HG02840 (cell line): ENCODE data around the gene OGFR.
A peak's percentile ranks its signal among the peaks of the same experiment; 100 is the strongest.

Experiments used
- ATAC-seq: cut with Tn5 transposase; IDR thresholded peaks from one replicate; pipeline ENCODE4 v1.9.1; 2021; ENCODE audit warnings: mild to moderate bottlenecking, moderate library complexity, moderate number of reproducible peaks; ENCODE audit not compliant: unreplicated experiment, low FRiP score

The OGFR gene

DNA sequence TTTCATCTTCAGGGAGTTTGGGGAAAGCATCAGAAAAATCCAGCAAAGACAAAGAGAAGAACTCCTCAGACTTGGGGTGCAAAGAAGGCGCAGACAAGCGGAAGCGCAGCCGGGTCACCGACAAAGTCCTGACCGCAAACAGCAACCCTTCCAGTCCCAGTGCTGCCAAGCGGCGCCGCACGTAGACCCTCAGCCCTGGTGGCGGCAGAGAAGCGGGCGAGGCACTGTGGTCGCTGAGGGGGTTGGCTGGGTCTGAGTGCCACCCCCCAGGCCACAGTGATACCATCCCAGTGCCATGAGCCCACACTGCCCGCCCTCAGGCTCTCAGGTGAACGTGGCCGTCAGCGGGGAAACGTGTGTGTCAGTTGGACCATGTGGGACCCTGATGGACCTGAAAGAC, 5.2 kb upstream of the OGFR start:
- no peak for ATAC-seq

GRCh38 chr20:62799873-62800272, 4.8 kb upstream of the OGFR start:
- no peak for ATAC-seq

DNA sequence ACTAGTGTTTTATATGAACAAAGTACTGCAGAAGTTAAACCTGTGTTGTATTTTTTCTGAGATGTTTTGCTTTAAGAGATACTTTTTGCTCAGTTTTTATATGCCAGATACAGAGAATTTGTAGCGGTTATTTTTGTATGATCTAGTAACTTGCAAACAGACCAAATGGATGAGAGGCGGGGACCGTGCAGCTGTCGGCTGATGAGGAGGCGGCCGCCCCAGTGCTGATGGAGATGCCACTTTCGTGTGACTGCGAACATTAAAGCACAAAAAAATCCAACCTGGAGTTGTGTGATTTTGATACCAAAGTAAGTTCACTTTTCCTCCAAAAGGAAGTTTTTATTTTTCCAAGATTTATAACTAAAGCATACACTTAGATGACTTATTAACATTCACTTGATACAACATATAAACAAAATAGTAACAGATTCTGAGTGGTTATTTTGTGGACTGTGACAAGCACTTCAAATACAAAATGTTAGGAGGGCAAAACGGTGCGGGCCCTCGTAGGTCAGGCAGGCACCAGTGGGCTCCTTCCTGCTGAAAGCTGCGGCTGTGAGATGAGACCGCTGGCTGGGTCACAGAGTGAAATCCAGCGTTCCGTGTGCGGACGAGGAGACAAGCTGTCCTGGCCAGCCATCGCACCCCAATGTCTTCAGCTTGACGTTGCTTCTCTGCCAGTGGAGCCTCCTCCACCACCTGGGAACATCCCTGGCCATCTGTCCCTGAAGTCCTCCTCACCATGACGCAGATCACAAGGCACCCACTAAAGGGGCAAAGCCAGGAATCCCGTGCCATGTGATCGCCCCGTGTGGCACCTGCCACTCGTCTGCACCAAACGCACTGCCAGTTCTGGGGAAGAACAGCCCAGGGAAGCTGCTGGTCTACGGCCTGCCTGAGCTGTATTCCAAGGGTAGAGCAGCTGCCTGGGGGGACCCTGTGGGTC, 4.0 kb upstream of the OGFR start:
- no peak for ATAC-seq

GRCh38 chr20:62801284-62802010, 3.2 kb upstream of the OGFR start:
- ATAC-seq = no peak

DNA sequence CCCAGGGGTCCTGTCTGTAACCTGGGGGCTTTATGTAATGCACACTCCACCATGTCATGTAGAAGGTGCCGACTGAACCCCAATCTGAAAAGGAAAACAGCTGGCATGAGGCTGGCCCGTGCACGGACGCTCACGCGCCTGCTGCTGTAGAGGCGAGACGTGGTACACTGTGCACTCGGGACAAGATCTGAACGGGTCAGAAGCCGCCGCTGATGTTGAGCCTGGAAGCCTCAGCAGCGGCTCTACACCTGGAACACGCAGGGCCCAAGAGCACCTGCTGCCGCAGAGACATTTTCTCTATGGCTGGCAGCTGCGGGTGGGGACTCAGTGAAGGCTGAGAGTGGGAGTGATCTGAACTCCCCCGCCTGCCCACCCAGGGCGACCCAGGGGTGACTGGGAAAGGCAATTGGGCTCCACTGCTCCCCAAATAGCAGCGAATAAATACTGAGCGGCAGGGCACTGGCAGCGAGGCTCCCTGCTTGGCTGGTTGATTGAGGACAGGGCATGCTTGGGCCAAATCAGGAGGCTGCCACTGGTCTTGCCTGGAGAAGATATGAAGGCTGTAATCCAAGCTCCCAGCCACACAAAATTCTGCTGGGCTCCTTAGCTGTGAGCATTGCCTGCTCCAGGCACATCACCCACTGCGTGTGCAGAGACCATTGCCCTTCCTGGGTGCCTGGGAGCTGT, 2.5 kb upstream of the OGFR start:
- ATAC-seq = no peak

DNA sequence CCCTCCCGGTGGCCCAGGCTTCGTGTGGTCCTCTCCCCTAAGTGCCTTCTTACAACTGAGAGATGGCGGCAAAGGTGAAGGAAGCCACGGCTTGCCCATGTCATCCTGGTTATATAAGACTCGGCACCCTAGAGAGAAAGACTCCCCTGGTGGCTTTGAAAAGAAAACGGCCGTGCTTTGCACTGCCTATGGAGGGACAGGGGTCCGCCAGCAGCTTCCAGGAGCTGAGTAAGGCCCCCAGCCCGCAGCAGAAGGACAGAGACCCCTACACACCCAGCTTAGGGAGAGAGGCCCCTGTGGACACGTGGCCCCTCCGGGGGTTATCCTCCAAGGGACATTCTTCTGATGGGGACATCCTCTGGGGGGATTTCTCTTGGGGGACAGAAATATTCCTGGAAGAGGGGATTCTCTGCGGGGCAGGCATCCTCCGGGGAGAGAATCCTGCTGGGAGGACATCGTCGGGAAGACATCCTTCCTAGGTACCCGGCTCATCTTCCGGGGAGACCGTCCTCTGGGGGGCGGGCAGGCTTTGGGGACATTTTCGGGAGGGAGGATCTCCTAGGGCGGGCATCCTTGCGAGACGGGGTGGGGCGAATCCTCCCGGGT, 511 bp upstream of the OGFR start:
- ATAC-seq = no peak

- ATAC-seq = peak; percentile 32
These were observed 598 bp downstream of the OGFR start for GRCh38 chr20:62805155-62805710.

DNA sequence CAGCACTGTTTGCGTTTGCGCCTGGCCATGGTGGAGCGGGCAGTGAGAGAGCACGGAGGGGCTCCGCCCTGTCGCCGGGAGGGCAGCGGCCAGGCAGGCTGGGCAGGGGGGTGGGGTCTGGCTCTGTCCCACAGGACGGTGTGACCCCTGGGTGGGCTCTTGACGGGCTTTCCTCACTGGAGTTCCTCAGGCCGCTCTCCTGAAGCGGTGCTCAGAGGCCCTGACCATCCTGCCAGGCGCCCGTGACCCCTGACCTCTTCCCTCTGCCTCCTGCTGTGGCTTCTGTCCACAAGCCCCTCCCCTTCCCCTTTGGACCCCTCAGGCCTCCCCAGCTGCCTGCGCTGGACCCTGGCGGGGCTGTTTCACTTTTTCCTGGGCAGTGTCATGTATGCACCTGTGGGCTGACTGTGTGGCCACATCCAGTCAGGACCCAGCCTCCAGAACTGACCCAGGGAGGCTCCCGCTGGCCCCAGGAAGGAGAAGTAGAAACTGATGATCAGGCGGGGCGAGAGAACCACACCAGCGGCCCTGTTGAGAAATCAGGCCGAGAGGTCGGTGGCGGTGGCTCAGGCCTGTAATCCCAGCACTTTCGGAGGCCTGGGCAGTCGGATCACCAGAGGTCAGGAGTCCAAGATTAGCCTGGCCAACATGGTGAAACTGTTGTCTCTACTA, 1.2 kb downstream of the OGFR start:
- no peak for ATAC-seq

GRCh38 chr20:62806383-62807050, 1.9 kb downstream of the OGFR start:
- no peak for ATAC-seq

- ATAC-seq = no peak
These were observed 3.0 kb downstream of the OGFR start for GRCh38 chr20:62807444-62808210.

DNA sequence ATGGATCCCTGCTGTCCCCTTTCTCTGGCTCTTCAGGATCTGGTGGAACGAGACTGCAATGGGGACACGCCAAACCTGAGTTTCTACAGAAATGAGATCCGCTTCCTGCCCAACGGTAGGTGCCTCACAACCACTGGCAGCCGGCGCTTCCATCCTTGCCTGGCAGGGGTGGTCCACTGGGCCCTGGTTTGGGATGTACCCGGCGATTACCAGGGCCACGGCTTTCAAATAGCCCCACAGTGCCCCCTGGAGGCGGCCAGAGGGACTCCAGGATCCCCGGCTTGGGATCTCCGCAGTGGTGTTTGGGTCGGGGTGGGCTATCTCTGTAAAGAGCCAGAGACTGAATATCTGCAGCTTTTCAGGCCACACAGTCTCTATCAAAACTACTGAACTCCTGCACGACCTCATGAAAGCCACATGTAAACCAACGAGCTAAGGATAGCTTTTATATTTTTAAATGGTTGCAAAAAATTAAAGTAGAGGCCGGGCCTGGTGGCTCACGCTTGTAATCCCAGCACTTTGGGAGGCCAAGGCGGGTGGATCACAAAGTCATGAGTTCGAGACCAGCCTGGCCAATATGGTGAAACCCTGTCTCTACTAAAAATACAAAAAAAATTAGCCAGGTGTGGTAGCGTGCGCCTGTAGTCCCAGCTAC, 3.7 kb downstream of the OGFR start:
- ATAC-seq = no peak

DNA sequence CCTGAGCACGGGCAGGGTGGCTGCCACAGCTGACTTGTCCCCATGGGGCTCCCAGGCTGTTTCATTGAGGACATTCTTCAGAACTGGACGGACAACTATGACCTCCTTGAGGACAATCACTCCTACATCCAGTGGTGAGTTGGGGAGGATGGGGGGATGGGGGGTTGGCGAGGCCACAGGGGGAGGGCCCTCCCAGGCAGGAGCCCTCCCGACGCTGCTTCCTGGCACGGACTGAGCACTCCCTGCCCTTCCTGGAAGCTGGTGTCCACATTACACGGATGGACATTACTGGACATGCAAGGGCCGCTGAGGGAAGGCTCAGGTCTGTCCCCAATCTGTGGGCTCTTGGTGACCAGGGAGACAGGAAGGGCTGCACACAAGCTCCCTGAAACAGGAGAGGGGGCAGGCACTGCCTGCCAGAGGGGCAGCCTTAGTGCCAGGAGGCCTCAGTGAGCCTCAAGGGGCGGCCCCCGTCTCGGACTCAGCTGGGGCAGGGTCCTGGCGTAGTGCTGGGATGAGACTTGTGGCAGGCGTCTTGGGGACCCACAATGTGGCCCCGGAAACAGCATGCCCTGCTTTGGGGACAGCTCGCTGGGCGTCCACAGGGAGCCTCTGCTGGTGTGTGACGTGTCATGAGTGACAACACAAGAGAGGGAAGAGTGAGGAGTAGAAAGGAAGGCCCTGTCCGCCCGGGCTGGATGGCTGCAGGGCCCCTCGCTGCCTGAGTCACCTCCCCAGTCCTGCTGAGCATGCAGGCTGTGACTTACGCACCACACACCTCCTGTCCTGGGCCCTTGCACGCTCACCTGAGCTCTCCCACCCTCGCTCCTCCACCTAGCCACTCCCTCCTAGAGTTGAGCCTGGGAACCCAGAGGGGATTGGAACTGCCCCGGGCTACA, 5.1 kb downstream of the OGFR start:
- ATAC-seq = no peak

DNA sequence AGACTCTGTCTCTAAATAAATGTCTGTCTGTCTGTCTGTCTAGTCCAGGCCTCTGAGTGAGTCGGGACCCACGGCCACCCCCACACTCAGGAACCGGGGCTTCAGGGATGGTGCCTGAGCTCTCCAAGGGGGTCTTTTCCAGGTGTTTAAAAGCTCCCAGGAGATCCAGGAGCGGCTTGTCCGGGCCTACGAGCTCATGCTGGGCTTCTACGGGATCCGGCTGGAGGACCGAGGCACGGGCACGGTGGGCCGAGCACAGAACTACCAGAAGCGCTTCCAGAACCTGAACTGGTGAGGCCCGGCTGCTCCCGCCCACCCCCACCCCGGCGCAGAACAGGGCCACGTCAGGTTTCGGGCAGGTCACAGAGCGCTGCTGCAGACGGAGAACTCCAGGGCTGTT, 6.7 kb downstream of the OGFR start:
- ATAC-seq = no peak

DNA sequence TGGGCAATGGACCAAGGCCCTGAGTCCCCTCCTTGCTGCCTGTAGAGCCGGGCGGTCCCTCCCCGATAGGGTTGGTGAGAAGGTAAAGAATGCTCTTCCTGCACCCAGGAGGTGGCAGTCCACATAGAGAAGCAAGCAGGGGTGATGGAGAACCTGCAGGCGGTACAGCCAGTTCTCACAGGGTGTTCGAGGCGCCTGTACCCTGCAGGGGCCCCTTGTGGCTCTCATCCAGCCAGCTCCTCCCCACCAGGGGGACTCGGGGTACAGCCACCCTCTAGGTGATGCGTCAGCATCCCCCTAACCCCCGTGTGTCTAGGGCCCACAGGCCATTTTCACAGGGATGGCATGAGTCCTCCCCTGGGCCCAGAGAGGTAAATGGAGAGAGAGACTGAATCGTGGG, 7.1 kb downstream of the OGFR start:
- ATAC-seq = no peak

DNA sequence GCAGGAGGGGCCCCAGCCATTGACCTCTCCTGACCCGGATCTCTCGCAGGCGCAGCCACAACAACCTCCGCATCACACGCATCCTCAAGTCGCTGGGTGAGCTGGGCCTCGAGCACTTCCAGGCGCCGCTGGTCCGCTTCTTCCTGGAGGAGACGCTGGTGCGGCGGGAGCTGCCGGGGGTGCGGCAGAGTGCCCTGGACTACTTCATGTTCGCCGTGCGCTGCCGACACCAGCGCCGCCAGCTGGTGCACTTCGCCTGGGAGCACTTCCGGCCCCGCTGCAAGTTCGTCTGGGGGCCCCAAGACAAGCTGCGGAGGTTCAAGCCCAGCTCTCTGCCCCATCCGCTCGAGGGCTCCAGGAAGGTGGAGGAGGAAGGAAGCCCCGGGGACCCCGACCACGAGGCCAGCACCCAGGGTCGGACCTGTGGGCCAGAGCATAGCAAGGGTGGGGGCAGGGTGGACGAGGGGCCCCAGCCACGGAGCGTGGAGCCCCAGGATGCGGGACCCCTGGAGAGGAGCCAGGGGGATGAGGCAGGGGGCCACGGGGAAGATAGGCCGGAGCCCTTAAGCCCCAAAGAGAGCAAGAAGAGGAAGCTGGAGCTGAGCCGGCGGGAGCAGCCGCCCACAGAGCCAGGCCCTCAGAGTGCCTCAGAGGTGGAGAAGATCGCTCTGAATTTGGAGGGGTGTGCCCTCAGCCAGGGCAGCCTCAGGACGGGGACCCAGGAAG, 7.7 kb downstream of the OGFR start:
- ATAC-seq = no peak

DNA sequence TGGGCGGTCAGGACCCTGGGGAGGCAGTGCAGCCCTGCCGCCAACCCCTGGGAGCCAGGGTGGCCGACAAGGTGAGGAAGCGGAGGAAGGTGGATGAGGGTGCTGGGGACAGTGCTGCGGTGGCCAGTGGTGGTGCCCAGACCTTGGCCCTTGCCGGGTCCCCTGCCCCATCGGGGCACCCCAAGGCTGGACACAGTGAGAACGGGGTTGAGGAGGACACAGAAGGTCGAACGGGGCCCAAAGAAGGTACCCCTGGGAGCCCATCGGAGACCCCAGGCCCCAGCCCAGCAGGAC, 8.2 kb downstream of the OGFR start:
- no peak for ATAC-seq

DNA sequence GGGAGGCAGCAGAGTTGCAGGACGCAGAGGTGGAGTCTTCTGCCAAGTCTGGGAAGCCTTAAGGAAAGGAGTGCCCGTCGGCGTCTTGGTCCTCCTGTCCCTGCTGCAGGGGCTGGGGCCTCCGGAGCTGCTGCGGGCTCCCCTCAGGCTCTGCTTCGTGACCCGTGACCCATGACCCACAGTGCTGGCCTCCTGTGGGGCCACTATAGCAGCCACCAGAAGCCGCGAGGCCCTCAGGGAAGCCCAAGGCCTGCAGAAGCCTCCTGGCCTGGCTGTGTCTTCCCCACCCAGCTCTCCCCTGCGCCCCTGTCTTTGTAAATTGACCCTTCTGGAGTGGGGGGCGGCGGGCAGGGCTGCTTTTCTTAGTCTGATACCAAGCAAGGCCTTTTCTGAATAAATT, 9.0 kb downstream of the OGFR start:
- no peak for ATAC-seq
